ENCODE data around the gene POLG.

Gene POLG

GRCh38 chr15:89368566-89369223 lies 34.1 kb upstream of the POLG start:
- Histone ChIP-seq H3K4me3 (no peak overlapping the region), H3K27ac (no peak overlapping the region)
- DNase-seq (ENCODE audit: low spot score): no peak
- no peak for TF ChIP-seq CTCF (IDR thresholded peaks at IDR 0.05)

- no peak for DNase-seq (ENCODE audit: low spot score)
- Histone ChIP-seq H3K27ac (no peak overlapping the region), H3K4me3 (peak overlapping the region; percentile 42)
- no peak for TF ChIP-seq CTCF (IDR thresholded peaks at IDR 0.05)
Measured at GRCh38 chr15:89367485-89368451, 33.1 kb upstream of the POLG start.

- no peak for DNase-seq (ENCODE audit: low spot score)
- Histone ChIP-seq H3K27ac (no peak overlapping the region), H3K4me3 (peak overlapping the region; percentile 42)
- no peak for TF ChIP-seq CTCF (IDR thresholded peaks at IDR 0.05)
Measured at GRCh38 chr15:89366656-89367393, 32.2 kb upstream of the POLG start.

GRCh38 chr15:89365462-89366065 lies 30.9 kb upstream of the POLG start:
- Histone ChIP-seq H3K4me3 (no peak overlapping the region), H3K27ac (no peak overlapping the region)
- no peak for DNase-seq (ENCODE audit: low spot score)
- TF ChIP-seq CTCF (IDR thresholded peaks at IDR 0.05): no peak

GRCh38 chr15:89364741-89365450 lies 30.3 kb upstream of the POLG start:
- DNase-seq (ENCODE audit: low spot score): no peak
- H3K4me3 ChIP-seq: no peak overlapping the region
- no peak for TF ChIP-seq CTCF (IDR thresholded peaks at IDR 0.05)
- no peak overlapping the region for H3K27ac ChIP-seq

GRCh38 chr15:89364341-89364740 lies 29.7 kb upstream of the POLG start:
- no peak overlapping the region for H3K27ac ChIP-seq
- no peak for TF ChIP-seq CTCF (IDR thresholded peaks at IDR 0.05)
- DNase-seq (ENCODE audit: low spot score): no peak
- H3K4me3 ChIP-seq: no peak overlapping the region

Data from coronary artery (tissue), 2 donors.